HepG2 (cell line): Measurements from ENCODE around the gene IFNLR1. TPM values are rescaled to one million over a fixed set of nuclear protein-coding genes. Genes with fewer than 3 reads are reported as not detected.

Experiments used
- CHCHD3 ChIP-seq: sonication (generic); formaldehyde crosslinking; IDR thresholded peaks from 2 replicates; pipeline ENCODE4 v1.8.0; 2022; ENCODE audit warnings: mild to moderate bottlenecking, missing genetic modification reagents, moderate library complexity
- ELF3 ChIP-seq: IDR thresholded peaks from 2 replicates; pipeline ENCODE4 v1.6.1; 2016; ENCODE audit warnings: missing genetic modification reagents, missing compliant biosample characterization
- GATA4 ChIP-seq: sonication (generic); IDR thresholded peaks from 2 replicates; pipeline ENCODE4 v1.6.1; 2016; ENCODE audit warnings: antibody characterized with exemption, low read depth, borderline replicate concordance
- HHEX ChIP-seq: IDR thresholded peaks from 2 replicates; pipeline ENCODE4 v1.6.1; 2016; ENCODE audit warnings: control low read depth
- HNRNPH1 ChIP-seq: fragments of 200-400 bp; formaldehyde crosslinking; optimal IDR thresholded peaks from 2 replicates; pipeline ENCODE3; 2017; ENCODE audit warnings: mild to moderate bottlenecking, low read depth, low read length
- ISL2 ChIP-seq: sonication (generic); formaldehyde crosslinking; IDR thresholded peaks from 2 replicates; pipeline ENCODE4 v1.5.0; 2020; ENCODE audit warnings: missing genetic modification reagents
- KAT8 ChIP-seq: IDR thresholded peaks from 2 replicates; pipeline ENCODE4 v1.6.1; 2016; ENCODE audit warnings: missing genetic modification reagents, missing compliant biosample characterization
- MEIS1 ChIP-seq: sonication (generic); formaldehyde crosslinking; IDR thresholded peaks from 2 replicates; pipeline ENCODE4 v1.9.0; 2021; ENCODE audit warnings: mild to moderate bottlenecking, missing genetic modification reagents, moderate library complexity, borderline replicate concordance
- POLR2AphosphoS5 ChIP-seq: IDR thresholded peaks from 2 replicates; pipeline ENCODE4 v1.6.1; 2012; ENCODE audit warnings: low read depth, low read length
- SMARCE1 ChIP-seq: fragments of 450-650 bp; IDR thresholded peaks from 2 replicates; pipeline ENCODE4 v1.6.1; 2017; ENCODE audit warnings: borderline replicate concordance
- SPEN ChIP-seq: sonication (generic); formaldehyde crosslinking; IDR thresholded peaks from 2 replicates; pipeline ENCODE4 v1.5.1; 2020; ENCODE audit warnings: low read depth, mild to moderate bottlenecking, missing genetic modification reagents
- SRSF1 ChIP-seq: fragments of 200-400 bp; formaldehyde crosslinking; optimal IDR thresholded peaks from 2 replicates; pipeline ENCODE3; 2017; ENCODE audit warnings: mild to moderate bottlenecking, low read depth, low read length, moderate library complexity
- XBP1 ChIP-seq: sonication (generic); formaldehyde crosslinking; IDR thresholded peaks from 2 replicates; pipeline ENCODE4 v1.5.0; 2020; ENCODE audit warnings: missing genetic modification reagents
- YY1 ChIP-seq: IDR thresholded peaks from 2 replicates; pipeline ENCODE4 v1.6.1; 2011; ENCODE audit warnings: low read length, low read depth, moderate library complexity, mild to moderate bottlenecking; ENCODE audit not compliant: insufficient read depth, insufficient replicate concordance
- ZNF598 ChIP-seq: sonication (generic); formaldehyde crosslinking; IDR thresholded peaks from 2 replicates; pipeline ENCODE4 v1.5.1; 2020; ENCODE audit warnings: mild to moderate bottlenecking, missing genetic modification reagents, borderline replicate concordance
- ZNF629 ChIP-seq: sonication (generic); formaldehyde crosslinking; conservative IDR thresholded peaks from 2 replicates; pipeline ENCODE4 v1.5.0; 2020; ENCODE audit warnings: missing genetic modification reagents
- ZNF674 ChIP-seq: sonication (generic); formaldehyde crosslinking; IDR thresholded peaks from 2 replicates; pipeline ENCODE4 v1.5.0; 2020; ENCODE audit warnings: low read depth, mild to moderate bottlenecking, missing genetic modification reagents
- polyA plus RNA-seq, 8 experiments: library from polyadenylated mRNA; depleted of rRNA in 3 of 8; stranded (reverse) in 7 of 8; unstranded in 1 of 8; fragments of >200 nt; fragmentation: Illumina TruSeq in 4 of 8; extraction: Trizol in 4 of 8; gene quantifications; 2 replicates each; pipeline versions ENCODE4 v1.2.1 to v1.2.3, GENCODE V29; 2011 to 2016; ENCODE audit warnings: low read depth in 4 of 8, missing spikeins in 1 of 8, mixed read lengths in 1 of 8; ENCODE audit not compliant: insufficient read depth in 1 of 8
- total RNA-seq, 5 experiments: library from RNA; depleted of rRNA; stranded (reverse); fragments of >200 nt; fragmentation: Illumina TruSeq; extraction: Trizol; gene quantifications; 2 replicates each; pipeline ENCODE4 v1.2.3, GENCODE V29; 2016; ENCODE audit warnings: low read depth in 1 of 5
- TF ChIP-seq, protein P1 (sequence below): sonication (generic); formaldehyde crosslinking; IDR thresholded peaks from 2 replicates; pipeline ENCODE4 v1.4.0; 2020; ENCODE audit warnings: missing genetic modification reagents
- TF ChIP-seq, protein P2 (sequence below): sonication (generic); formaldehyde crosslinking; IDR thresholded peaks from 2 replicates; pipeline ENCODE4 v1.5.1; 2020; ENCODE audit warnings: missing genetic modification reagents, mild to moderate bottlenecking, borderline replicate concordance
- TF ChIP-seq, protein P3 (sequence below): sonication (generic); formaldehyde crosslinking; IDR thresholded peaks from 2 replicates; pipeline ENCODE4 v1.4.0; 2020; ENCODE audit warnings: mild to moderate bottlenecking, missing genetic modification reagents, borderline replicate concordance
- TF ChIP-seq, protein P4 (sequence below): fragments of 450-650 bp; IDR thresholded peaks from 2 replicates; pipeline ENCODE4 v1.6.1; 2016

The IFNLR1 gene
- total and polyA plus RNA-seq, 2 of the 13 experiments (the other 11 are each of a cell fraction or from before 2014, with no cell fraction given): 3.8 to 8.5 TPM

DNA sequence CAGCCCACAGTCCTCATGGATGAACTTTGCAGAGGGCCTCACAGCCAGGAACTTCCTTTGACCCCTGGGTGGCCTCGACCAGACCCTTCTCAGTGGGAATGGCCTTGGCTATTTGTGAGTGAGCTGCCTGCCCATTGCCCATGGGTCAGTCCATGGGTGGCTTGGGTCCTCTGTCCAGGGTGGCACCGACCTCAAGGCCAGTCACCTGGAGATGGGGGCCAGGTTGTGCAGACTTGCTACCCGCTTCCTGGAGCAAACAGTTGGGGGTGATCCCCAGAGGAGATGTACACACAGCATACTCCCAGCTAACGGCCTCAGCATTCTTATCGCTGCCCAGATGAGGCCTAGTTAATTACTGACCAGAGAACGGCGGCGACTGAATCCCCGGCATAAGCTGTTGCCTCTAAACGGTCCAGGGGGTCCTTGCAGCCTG, 23.1 kb upstream of the IFNLR1 start (continued):
- TF ChIP-seq, protein P1, sequence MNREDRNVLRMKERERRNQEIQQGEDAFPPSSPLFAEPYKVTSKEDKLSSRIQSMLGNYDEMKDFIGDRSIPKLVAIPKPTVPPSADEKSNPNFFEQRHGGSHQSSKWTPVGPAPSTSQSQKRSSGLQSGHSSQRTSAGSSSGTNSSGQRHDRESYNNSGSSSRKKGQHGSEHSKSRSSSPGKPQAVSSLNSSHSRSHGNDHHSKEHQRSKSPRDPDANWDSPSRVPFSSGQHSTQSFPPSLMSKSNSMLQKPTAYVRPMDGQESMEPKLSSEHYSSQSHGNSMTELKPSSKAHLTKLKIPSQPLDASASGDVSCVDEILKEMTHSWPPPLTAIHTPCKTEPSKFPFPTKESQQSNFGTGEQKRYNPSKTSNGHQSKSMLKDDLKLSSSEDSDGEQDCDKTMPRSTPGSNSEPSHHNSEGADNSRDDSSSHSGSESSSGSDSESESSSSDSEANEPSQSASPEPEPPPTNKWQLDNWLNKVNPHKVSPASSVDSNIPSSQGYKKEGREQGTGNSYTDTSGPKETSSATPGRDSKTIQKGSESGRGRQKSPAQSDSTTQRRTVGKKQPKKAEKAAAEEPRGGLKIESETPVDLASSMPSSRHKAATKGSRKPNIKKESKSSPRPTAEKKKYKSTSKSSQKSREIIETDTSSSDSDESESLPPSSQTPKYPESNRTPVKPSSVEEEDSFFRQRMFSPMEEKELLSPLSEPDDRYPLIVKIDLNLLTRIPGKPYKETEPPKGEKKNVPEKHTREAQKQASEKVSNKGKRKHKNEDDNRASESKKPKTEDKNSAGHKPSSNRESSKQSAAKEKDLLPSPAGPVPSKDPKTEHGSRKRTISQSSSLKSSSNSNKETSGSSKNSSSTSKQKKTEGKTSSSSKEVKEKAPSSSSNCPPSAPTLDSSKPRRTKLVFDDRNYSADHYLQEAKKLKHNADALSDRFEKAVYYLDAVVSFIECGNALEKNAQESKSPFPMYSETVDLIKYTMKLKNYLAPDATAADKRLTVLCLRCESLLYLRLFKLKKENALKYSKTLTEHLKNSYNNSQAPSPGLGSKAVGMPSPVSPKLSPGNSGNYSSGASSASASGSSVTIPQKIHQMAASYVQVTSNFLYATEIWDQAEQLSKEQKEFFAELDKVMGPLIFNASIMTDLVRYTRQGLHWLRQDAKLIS: no peak
- TF ChIP-seq ELF3 (CRISPR knock-in tag): peak; percentile 47; the same call in 1 of the 2 replicates
- TF ChIP-seq SMARCE1: no peak
- no peak for TF ChIP-seq YY1
- TF ChIP-seq ZNF598 (CRISPR knock-in tag): no peak
- no peak for TF ChIP-seq CHCHD3 (CRISPR knock-in tag)
- TF ChIP-seq HHEX (CRISPR knock-in tag): no peak
- TF ChIP-seq, protein P2, sequence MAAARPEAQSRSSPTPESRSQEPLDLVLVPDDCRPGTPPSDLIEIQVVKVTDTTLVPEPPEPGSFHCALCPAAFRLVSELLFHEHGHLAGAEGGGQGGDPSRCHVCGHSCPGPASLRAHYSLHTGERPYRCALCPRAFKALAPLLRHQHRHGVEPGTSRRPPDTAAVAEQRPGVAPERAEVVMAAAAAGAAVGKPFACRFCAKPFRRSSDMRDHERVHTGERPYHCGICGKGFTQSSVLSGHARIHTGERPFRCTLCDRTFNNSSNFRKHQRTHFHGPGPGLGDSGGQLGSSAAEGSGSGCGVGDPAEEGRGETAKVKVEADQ (CRISPR knock-in tag): no peak
- no peak for TF ChIP-seq MEIS1
- no peak for TF ChIP-seq GATA4
- no peak for TF ChIP-seq KAT8 (CRISPR knock-in tag)
- TF ChIP-seq, protein P3, sequence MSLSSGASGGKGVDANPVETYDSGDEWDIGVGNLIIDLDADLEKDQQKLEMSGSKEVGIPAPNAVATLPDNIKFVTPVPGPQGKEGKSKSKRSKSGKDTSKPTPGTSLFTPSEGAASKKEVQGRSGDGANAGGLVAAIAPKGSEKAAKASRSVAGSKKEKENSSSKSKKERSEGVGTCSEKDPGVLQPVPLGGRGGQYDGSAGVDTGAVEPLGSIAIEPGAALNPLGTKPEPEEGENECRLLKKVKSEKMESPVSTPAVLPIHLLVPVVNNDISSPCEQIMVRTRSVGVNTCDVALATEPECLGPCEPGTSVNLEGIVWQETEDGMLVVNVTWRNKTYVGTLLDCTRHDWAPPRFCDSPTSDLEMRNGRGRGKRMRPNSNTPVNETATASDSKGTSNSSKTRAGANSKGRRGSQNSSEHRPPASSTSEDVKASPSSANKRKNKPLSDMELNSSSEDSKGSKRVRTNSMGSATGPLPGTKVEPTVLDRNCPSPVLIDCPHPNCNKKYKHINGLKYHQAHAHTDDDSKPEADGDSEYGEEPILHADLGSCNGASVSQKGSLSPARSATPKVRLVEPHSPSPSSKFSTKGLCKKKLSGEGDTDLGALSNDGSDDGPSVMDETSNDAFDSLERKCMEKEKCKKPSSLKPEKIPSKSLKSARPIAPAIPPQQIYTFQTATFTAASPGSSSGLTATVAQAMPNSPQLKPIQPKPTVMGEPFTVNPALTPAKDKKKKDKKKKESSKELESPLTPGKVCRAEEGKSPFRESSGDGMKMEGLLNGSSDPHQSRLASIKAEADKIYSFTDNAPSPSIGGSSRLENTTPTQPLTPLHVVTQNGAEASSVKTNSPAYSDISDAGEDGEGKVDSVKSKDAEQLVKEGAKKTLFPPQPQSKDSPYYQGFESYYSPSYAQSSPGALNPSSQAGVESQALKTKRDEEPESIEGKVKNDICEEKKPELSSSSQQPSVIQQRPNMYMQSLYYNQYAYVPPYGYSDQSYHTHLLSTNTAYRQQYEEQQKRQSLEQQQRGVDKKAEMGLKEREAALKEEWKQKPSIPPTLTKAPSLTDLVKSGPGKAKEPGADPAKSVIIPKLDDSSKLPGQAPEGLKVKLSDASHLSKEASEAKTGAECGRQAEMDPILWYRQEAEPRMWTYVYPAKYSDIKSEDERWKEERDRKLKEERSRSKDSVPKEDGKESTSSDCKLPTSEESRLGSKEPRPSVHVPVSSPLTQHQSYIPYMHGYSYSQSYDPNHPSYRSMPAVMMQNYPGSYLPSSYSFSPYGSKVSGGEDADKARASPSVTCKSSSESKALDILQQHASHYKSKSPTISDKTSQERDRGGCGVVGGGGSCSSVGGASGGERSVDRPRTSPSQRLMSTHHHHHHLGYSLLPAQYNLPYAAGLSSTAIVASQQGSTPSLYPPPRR (CRISPR knock-in tag): no peak; the same call in 1 of the 2 replicates
- 0 out of 2 replicates have a peak, but pooled peaks have one; percentile 25 for TF ChIP-seq ZNF629
- peak; percentile 32; the same call in 1 of the 2 replicates for TF ChIP-seq SPEN (CRISPR knock-in tag)
- TF ChIP-seq ZNF674: no peak
- no peak for TF ChIP-seq HNRNPH1
- no peak for TF ChIP-seq SRSF1
- TF ChIP-seq XBP1 (CRISPR knock-in tag): no peak
- TF ChIP-seq, protein P4, sequence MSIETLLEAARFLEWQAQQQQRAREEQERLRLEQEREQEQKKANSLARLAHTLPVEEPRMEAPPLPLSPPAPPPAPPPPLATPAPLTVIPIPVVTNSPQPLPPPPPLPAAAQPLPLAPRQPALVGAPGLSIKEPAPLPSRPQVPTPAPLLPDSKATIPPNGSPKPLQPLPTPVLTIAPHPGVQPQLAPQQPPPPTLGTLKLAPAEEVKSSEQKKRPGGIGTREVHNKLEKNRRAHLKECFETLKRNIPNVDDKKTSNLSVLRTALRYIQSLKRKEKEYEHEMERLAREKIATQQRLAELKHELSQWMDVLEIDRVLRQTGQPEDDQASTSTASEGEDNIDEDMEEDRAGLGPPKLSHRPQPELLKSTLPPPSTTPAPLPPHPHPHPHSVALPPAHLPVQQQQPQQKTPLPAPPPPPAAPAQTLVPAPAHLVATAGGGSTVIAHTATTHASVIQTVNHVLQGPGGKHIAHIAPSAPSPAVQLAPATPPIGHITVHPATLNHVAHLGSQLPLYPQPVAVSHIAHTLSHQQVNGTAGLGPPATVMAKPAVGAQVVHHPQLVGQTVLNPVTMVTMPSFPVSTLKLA: no peak
- TF ChIP-seq ISL2 (CRISPR knock-in tag): no peak
- no peak for TF ChIP-seq POLR2AphosphoS5
